ENCODE data around the gene ALOXE3.

GRCh38 chr17:8047769-8048110 lies 70.6 kb downstream of the ALOXE3 start:
- no peak for TF ChIP-seq CTCF (conservative IDR thresholded peaks at IDR 0.05; ENCODE audit: low read length)
- TF ChIP-seq EZH2phosphoT487 (IDR thresholded peaks at IDR 0.05; ENCODE audit: borderline replicate concordance), result no peak
